NT2/D1 (cell line): ENCODE data around the gene ATF5.

Experiments used
- SUZ12 ChIP-seq: IDR thresholded peaks from 2 replicates; pipeline ENCODE4 v1.6.1; 2011; ENCODE audit not compliant: insufficient read length, insufficient read depth; ENCODE audit errors: extremely low read depth
- YY1 ChIP-seq: IDR thresholded peaks from 2 replicates; pipeline ENCODE4 v1.6.1; 2011; ENCODE audit not compliant: insufficient read length, insufficient read depth
- ZNF274 ChIP-seq: IDR thresholded peaks from 2 replicates; pipeline ENCODE4 v1.6.1; 2011; ENCODE audit warnings: mild to moderate bottlenecking, low read depth, low read length

DNA sequence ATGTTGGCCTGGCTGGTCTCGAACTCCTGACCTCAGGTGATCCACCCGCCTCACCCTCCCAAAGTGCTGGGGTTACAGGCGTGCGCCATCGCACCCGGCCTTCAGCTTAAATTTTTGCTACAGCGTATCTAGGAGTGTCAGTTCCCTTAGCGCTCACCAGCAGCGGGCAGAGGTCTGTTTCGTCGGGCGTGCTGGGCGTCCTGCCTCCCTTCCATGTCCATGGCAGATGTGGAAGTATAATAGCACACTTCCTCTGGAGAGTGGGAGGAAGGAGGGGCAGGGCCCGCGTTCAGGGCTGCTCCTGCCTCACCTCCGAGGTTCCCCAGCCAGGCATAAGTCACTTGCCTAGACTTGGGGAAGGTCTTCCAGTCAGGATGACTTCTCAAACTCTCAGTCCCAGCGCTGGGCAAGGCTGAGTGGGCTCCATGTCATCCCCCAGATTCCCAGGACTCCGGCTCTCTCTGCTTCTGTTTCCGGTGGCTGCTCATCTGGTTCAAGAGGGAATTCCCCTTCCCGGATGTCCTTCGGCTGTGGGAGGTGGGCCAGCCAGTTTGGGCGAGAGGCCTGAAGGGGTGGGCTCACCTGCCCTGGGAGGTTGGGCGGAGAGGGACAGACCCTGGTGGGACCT, 41.9 kb upstream of the ATF5 start:
- no peak for TF ChIP-seq ZNF274
- TF ChIP-seq YY1 = no peak
- TF ChIP-seq SUZ12 = no peak
